Measurements from ENCODE around the gene C5orf52.
"Not testable (repeated sequence)": the region's sequence is repeated elsewhere in the genome, so short reads cannot be mapped to it uniquely, and the experiment has no call there.

The C5orf52 gene

DNA sequence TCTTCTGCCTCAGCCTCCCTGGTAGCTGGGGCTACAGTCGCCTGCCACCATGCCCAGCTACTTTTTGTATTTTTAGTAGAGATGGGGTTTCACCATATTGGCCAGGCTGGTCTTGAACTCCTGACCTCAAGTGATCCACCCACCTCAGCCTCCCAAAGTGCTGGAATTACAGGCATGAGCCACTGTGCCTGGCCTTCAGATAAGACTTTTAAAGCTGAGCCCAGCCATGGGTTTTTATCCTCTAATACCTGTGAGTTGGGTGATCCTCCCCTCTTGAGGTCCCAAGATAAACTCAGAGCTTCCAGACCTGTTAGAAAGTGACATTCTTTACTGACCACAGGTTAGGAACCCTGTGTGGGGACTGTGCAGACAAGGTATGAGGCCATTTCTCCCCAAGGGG lies 56.5 kb downstream of the C5orf52 start:
- not testable (repeated sequence) for DNase-seq

Data from DMS79 treated with DMSO at 0.1 percent for 48 hours (cell line).